ENCODE data around the gene PHKG1.

GRCh38 chr7:56040730-56041129, 52.0 kb downstream of the PHKG1 start:
- TF ChIP-seq POLR2AphosphoS5 (IDR thresholded peaks at IDR 0.05; ENCODE audit: low read depth, low read length) (no peak), TAF1 (IDR thresholded peaks at IDR 0.05; ENCODE audit: low read depth, low read length) (no peak), POU2F2 (IDR thresholded peaks at IDR 0.05; ENCODE audit: low read depth, low read length) (no peak), POLR2A (IDR thresholded peaks at IDR 0.05; ENCODE audit: low read depth, low read length) (no peak)
